H9 (cell line): ENCODE results near the gene RPL28. TPM values are rescaled to one million over a fixed set of nuclear protein-coding genes. Genes with fewer than 3 reads are reported as not detected.
"Not testable (repeated sequence)": the region's sequence is repeated elsewhere in the genome, so short reads cannot be mapped to it uniquely, and the experiment has no call there.

Experiments
- DNase-seq: peaks from one replicate; pipeline ENCODE4 v3.0.0-alpha.2; 2017
- H2AFZ ChIP-seq: one replicate; pipeline ENCODE4 v1.6.1; 2013; ENCODE audit warnings: mild to moderate bottlenecking, low read length, control low read depth, moderate library complexity
- H2AK5ac ChIP-seq: 2 replicates; pipeline ENCODE4 v1.6.1; 2013; ENCODE audit warnings: low read length, control low read depth, mixed read lengths; ENCODE audit not compliant: insufficient read length
- H2BK120ac ChIP-seq: one replicate; pipeline ENCODE4 v1.6.1; 2013; ENCODE audit warnings: low read depth, mild to moderate bottlenecking, low read length, control low read depth, inconsistent platforms; ENCODE audit not compliant: poor library complexity, severe bottlenecking
- H2BK12ac ChIP-seq: 2 replicates; pipeline ENCODE4 v1.6.1; 2013; ENCODE audit warnings: low read length, control low read depth, mixed read lengths, low read depth; ENCODE audit not compliant: insufficient read length
- H2BK15ac ChIP-seq: 2 replicates; pipeline ENCODE4 v1.6.1; 2013; ENCODE audit warnings: low read depth, low read length, control low read depth
- H2BK20ac ChIP-seq: one replicate; pipeline ENCODE4 v1.6.1; 2013; ENCODE audit warnings: low read depth, mild to moderate bottlenecking, low read length, control low read depth, inconsistent platforms; ENCODE audit not compliant: poor library complexity, severe bottlenecking
- H2BK5ac ChIP-seq: 2 replicates; pipeline ENCODE4 v1.6.1; 2013; ENCODE audit warnings: low read length, control low read depth, mixed read lengths; ENCODE audit not compliant: insufficient read length
- H3K14ac ChIP-seq: 2 replicates; pipeline ENCODE4 v1.6.1; 2013; ENCODE audit warnings: low read length, control low read depth; ENCODE audit not compliant: insufficient read depth
- H3K18ac ChIP-seq: 2 replicates; pipeline ENCODE4 v1.6.1; 2013; ENCODE audit warnings: low read depth, mild to moderate bottlenecking, mixed read lengths, low read length, control low read depth; ENCODE audit not compliant: insufficient read length
- H3K23ac ChIP-seq: 2 replicates; pipeline ENCODE4 v1.6.1; 2013; ENCODE audit warnings: low read length, control low read depth, mixed read lengths, low read depth; ENCODE audit not compliant: insufficient read length
- H3K23me2 ChIP-seq: 2 replicates; pipeline ENCODE4 v1.6.1; 2013; ENCODE audit warnings: low read depth, mild to moderate bottlenecking, mixed read lengths, low read length, control low read depth; ENCODE audit not compliant: insufficient read length, poor library complexity, severe bottlenecking
- H3K27ac ChIP-seq: 2 replicates; pipeline ENCODE4 v1.5.1; 2013; ENCODE audit warnings: low read length, control low read depth, mixed read lengths, low read depth; ENCODE audit not compliant: insufficient read length
- H3K27me3 ChIP-seq: 2 replicates; pipeline ENCODE4 v1.6.1; 2013; ENCODE audit warnings: low read length, control low read depth, inconsistent platforms; ENCODE audit not compliant: insufficient read depth
- H3K4ac ChIP-seq: 2 replicates; pipeline ENCODE4 v1.6.1; 2013; ENCODE audit warnings: low read depth, mild to moderate bottlenecking, control low read depth, inconsistent platforms, low read length, moderate library complexity
- H3K4me1 ChIP-seq: 2 replicates; pipeline ENCODE4 v1.6.1; 2013; ENCODE audit warnings: low read length, control low read depth, inconsistent platforms; ENCODE audit not compliant: insufficient read depth
- H3K4me2 ChIP-seq: 2 replicates; pipeline ENCODE4 v1.6.1; 2013; ENCODE audit warnings: low read length, control low read depth, mixed read lengths; ENCODE audit not compliant: insufficient read length, insufficient read depth
- H3K56ac ChIP-seq: 2 replicates; pipeline ENCODE4 v1.6.1; 2013; ENCODE audit warnings: low read depth, mild to moderate bottlenecking, mixed read lengths, low read length, control low read depth; ENCODE audit not compliant: insufficient read length
- H3K79me1 ChIP-seq: 2 replicates; pipeline ENCODE4 v1.6.1; 2013; ENCODE audit warnings: low read depth, mild to moderate bottlenecking, moderate library complexity, low read length, control low read depth, inconsistent platforms; ENCODE audit not compliant: insufficient read depth, poor library complexity, severe bottlenecking
- H3K79me2 ChIP-seq: 2 replicates; pipeline ENCODE4 v1.6.1; 2013; ENCODE audit warnings: low read length, control low read depth, inconsistent platforms; ENCODE audit not compliant: insufficient read depth
- H3K9ac ChIP-seq: 2 replicates; pipeline ENCODE4 v1.6.1; 2013; ENCODE audit warnings: low read length, control low read depth, mixed read lengths; ENCODE audit not compliant: insufficient read length; ENCODE audit errors: extremely low read depth
- H3K9me3 ChIP-seq: one replicate; pipeline ENCODE4 v1.6.1; 2013; ENCODE audit warnings: low read depth, low read length, inconsistent platforms; ENCODE audit not compliant: control insufficient read depth
- H3T11ph ChIP-seq: one replicate; pipeline ENCODE4 v1.6.1; 2013; ENCODE audit warnings: mild to moderate bottlenecking, low read length, control low read depth, inconsistent platforms
- H4K20me1 ChIP-seq: one replicate; pipeline ENCODE4 v1.6.1; 2013; ENCODE audit not compliant: control insufficient read depth, insufficient read length, insufficient read depth
- H4K5ac ChIP-seq: 2 replicates; pipeline ENCODE4 v1.6.1; 2013; ENCODE audit warnings: low read depth, mild to moderate bottlenecking, mixed read lengths, low read length, control low read depth; ENCODE audit not compliant: insufficient read length
- H4K8ac ChIP-seq: replicated peaks from 2 replicates; pipeline ENCODE4 v1.6.1; 2013; ENCODE audit warnings: low read length, control low read depth, mixed read lengths, low read depth; ENCODE audit not compliant: insufficient read length
- H4K91ac ChIP-seq: 2 replicates; pipeline ENCODE4 v1.6.1; 2013; ENCODE audit warnings: low read depth, mild to moderate bottlenecking, moderate library complexity, mixed read lengths, low read length, control low read depth; ENCODE audit not compliant: insufficient read length
- H3K27ac Mint-ChIP-seq, 3 experiments: 2 replicates in 2 of 3; 3 replicates in 1 of 3; pipeline ENCODE4 v1.8.0; 2020 to 2021; ENCODE audit warnings: mixed read lengths in 3 of 3, mild to moderate bottlenecking in 1 of 3, moderate library complexity in 1 of 3
- H3K27me3 Mint-ChIP-seq: 2 replicates; pipeline ENCODE4 v1.8.0; 2021; ENCODE audit warnings: low read depth, mild to moderate bottlenecking, moderate library complexity, mixed read lengths
- H3K36me3 Mint-ChIP-seq, 3 experiments: 2 replicates in 2 of 3; 3 replicates in 1 of 3; pipeline ENCODE4 v1.8.0; 2020 to 2021; ENCODE audit warnings: low read depth in 3 of 3, mixed read lengths in 3 of 3; ENCODE audit not compliant: insufficient read depth in 1 of 3
- H3K4me1 Mint-ChIP-seq, 2 experiments: 2 replicates each; pipeline ENCODE4 v1.8.0; 2020; ENCODE audit warnings: mixed read lengths in 2 of 2
- H3K4me3 Mint-ChIP-seq, 2 experiments: 2 replicates in 1 of 2; 3 replicates in 1 of 2; pipeline ENCODE4 v1.8.0; 2020 to 2021; ENCODE audit warnings: mild to moderate bottlenecking in 2 of 2, mixed read lengths in 2 of 2, moderate library complexity in 1 of 2
- H3K9me3 Mint-ChIP-seq, 2 experiments: 2 replicates in 1 of 2; 3 replicates in 1 of 2; pipeline ENCODE4 v1.8.0; 2020; ENCODE audit warnings: mild to moderate bottlenecking in 2 of 2, mixed read lengths in 2 of 2, moderate library complexity in 1 of 2
- CTCF ChIP-seq: fragments of 200-600 bp; sonication (generic); conservative IDR thresholded peaks from 3 replicates; pipeline ENCODE4 v1.8.0; 2021; ENCODE audit warnings: antibody characterized with exemption, mild to moderate bottlenecking
- whole genome bisulfite sequencing: extraction: QIAGEN DNeasy Blood & Tissue Kit; methylation state at CpG from one replicate; pipeline ENCODE4 v1.1.7; 2013; ENCODE audit warnings: missing lambda C conversion rate, low lambda C conversion rate, mixed read lengths; ENCODE audit not compliant: insufficient read length; ENCODE audit errors: extremely low coverage; 5-methylcytosine and 5-hydroxymethylcytosine counted together
- total RNA-seq: library from RNA; stranded (reverse); gene quantifications from 2 replicates; pipeline ENCODE4 v1.2.1, GENCODE V29; 2021

The RPL28 gene
- total RNA-seq, 1 experiment from 2014 or later, result 2,076 TPM

GRCh38 chr19:55419624-55420236, 34.0 kb downstream of the RPL28 start:
- Histone ChIP-seq H3T11ph (no peak overlapping the region), H3K79me1 (no peaks in the 10 kb centered on the region), H3K4me1 (peaks cover 3% of the 10 kb centered on the region), H3K27ac (no peak overlapping the region), H3K4ac (no peak overlapping the region), H3K56ac (no peak overlapping the region), H2BK120ac (no peak overlapping the region), H4K20me1 (no peaks in the 10 kb centered on the region), H3K18ac (no peak overlapping the region), H3K9me3 (no peaks in the 10 kb centered on the region), H2BK5ac (no peak overlapping the region), H4K91ac (no peak overlapping the region), H4K5ac (no peak overlapping the region), H2AFZ (no peak overlapping the region), H3K23ac (no peak overlapping the region), H3K27me3 (no peaks in the 10 kb centered on the region), H4K8ac (no peak overlapping the region), H2BK20ac (no peak overlapping the region), H2AK5ac (no peak overlapping the region), H3K9ac (no peak overlapping the region), H3K14ac (no peak overlapping the region), H2BK12ac (no peak overlapping the region), H3K23me2 (no peaks in the 10 kb centered on the region), H3K4me2 (no peak overlapping the region), H3K79me2 (no peaks in the 10 kb centered on the region), H2BK15ac (no peak overlapping the region)
- no CpG with 5 or more reads among the region's 5 CpGs for WGBS
- H3K4me1 Mint-ChIP-seq, result peaks cover 2 to 10% of the 10 kb centered on the region in 2 experiments
- H3K27me3 Mint-ChIP-seq, result peaks cover 39% of the 10 kb centered on the region
- peaks cover 0 to 6% of the 10 kb centered on the region in 2 experiments; a peak in 1 of 5 replicates for H3K9me3 Mint-ChIP-seq
- H3K36me3 Mint-ChIP-seq, result no peaks in the 10 kb centered on the region
- DNase-seq, result no peak
- no peak overlapping the region for H3K27ac Mint-ChIP-seq
- no peak overlapping the region for H3K4me3 Mint-ChIP-seq
- no peak for TF ChIP-seq CTCF

DNA sequence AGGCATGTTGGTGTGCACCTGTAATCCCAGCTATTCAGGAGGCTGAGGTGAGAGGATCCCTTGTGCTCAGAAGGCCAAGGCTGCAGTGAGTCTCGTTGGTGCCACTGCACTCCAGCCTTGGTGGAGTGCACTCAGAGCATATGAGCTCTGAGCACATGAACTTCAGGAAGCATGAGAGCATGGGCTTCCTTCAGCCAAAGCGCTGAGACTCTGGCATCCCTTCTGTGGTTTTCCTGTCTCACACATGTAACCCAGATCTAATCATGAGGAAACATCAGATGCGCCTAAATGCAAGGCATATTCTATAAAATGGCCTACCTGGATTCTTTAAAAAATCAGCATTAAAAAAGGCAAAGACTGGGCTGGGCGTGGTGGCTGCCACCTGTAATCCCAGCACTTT, 35.5 kb downstream of the RPL28 start:
- not testable (repeated sequence) for H2AFZ ChIP-seq, H3K79me1 ChIP-seq, H3T11ph ChIP-seq, H3K4me3 Mint-ChIP-seq, H3K14ac ChIP-seq, H4K5ac ChIP-seq, H4K8ac ChIP-seq, H3K18ac ChIP-seq, H3K23me2 ChIP-seq, H3K27ac ChIP-seq, H2BK120ac ChIP-seq, H3K9ac ChIP-seq, H3K9me3 ChIP-seq, H3K23ac ChIP-seq, H3K4me1 Mint-ChIP-seq, H3K27me3 ChIP-seq, H3K36me3 Mint-ChIP-seq, H3K56ac ChIP-seq, DNase-seq, H2BK5ac ChIP-seq, H3K4me1 ChIP-seq, H3K9me3 Mint-ChIP-seq, H3K27ac Mint-ChIP-seq, H2BK15ac ChIP-seq, H4K91ac ChIP-seq, H3K4ac ChIP-seq, H2BK12ac ChIP-seq, H3K4me2 ChIP-seq, H3K79me2 ChIP-seq, H2AK5ac ChIP-seq, H4K20me1 ChIP-seq, H2BK20ac ChIP-seq
- no CpG with 5 or more reads among the region's 4 CpGs for WGBS
- peaks cover 50% of the 10 kb centered on the region for H3K27me3 Mint-ChIP-seq
